HepG2 (cell line): ENCODE data around the gene FAM120B. TPM values are rescaled to one million over a fixed set of nuclear protein-coding genes. Genes with fewer than 3 reads are reported as not detected.

Source experiments
- ATAC-seq: fragments of 200-7000 bp; cut with Tn5 transposase; 3 replicates; pipeline ENCODE4 v1.9.1; 2020; ENCODE audit warnings: mild to moderate bottlenecking, moderate library complexity
- BruUV-seq: library from RNA; stranded (reverse); fragments of 400-500 nt; replicated peaks from 2 replicates; lab custom pipeline; 2021; lab: Mats Ljungman, UMichigan
- CTCF ChIA-PET: fragments of 300-600 bp; formaldehyde crosslinking; extraction: SDS; loops from one replicate; lab custom pipeline; 2021; ENCODE audit warnings: low total read pairs, inconsistent platforms, low intra/inter-chr PET ratio; lab: Yijun Ruan, JAX
- POLR2A ChIA-PET: fragments of 350-600 bp; sonication (Branson Sonifier 250); formaldehyde crosslinking; loops from one replicate; lab custom pipeline; 2020; ENCODE audit warnings: antibody characterized with exemption, inconsistent platforms; lab: Yijun Ruan, JAX
- DNase-seq: peaks from one replicate; pipeline ENCODE4 v3.0.0-alpha.2; 2015; ENCODE audit warnings: low spot score
- FAIRE-seq: peaks from 3 replicates; lab custom pipeline; 2011; peaks lifted over from hg19 to GRCh38; lab: Jason Lieb, UNC
- H2AFZ ChIP-seq: one replicate; pipeline ENCODE4 v1.6.1; 2011; ENCODE audit warnings: low read length, inconsistent platforms
- H3K27ac ChIP-seq: fragments of 300-600 bp; 3 replicates; pipeline ENCODE4 v1.8.0; 2011; ENCODE audit warnings: mixed run types, mild to moderate bottlenecking, mixed read lengths, low read length, inconsistent platforms; ENCODE audit not compliant: insufficient read depth; ENCODE audit errors: extremely low read length
- H3K27me3 ChIP-seq, 2 experiments: fragments of 200-600 bp in 1 of 2; 2 replicates in 1 of 2; 3 replicates in 1 of 2; pipeline versions ENCODE4 v1.6.0 to v1.8.0; 2011; ENCODE audit warnings: low read length in 2 of 2, mild to moderate bottlenecking in 2 of 2, moderate library complexity in 2 of 2, inconsistent platforms in 1 of 2; ENCODE audit not compliant: insufficient read depth in 2 of 2, control insufficient read depth in 1 of 2
- H3K36me3 ChIP-seq, 2 experiments: fragments of 200-600 bp in 1 of 2; replicated peaks in 1 of 2; 2 replicates in 1 of 2; 3 replicates in 1 of 2; pipeline versions ENCODE4 v1.5.1 to v1.8.0; 2011; ENCODE audit warnings: low read length in 2 of 2, inconsistent platforms in 1 of 2; ENCODE audit not compliant: insufficient read depth in 2 of 2, control insufficient read depth in 1 of 2
- H3K4me1 ChIP-seq: 2 replicates; pipeline ENCODE4 v1.5.1; 2012; ENCODE audit warnings: low read length, inconsistent platforms; ENCODE audit not compliant: insufficient read depth
- H3K4me2 ChIP-seq: 2 replicates; pipeline ENCODE4 v1.6.0; 2011; ENCODE audit warnings: low read depth, low read length, inconsistent platforms
- H3K4me3 ChIP-seq, 3 experiments: fragments of 200-600 bp in 1 of 3; sonication (generic), shearing (Covaris generic) in 1 of 3; replicated peaks in 1 of 3; 2 replicates each; pipeline ENCODE4 v1.5.1; 2011 to 2016; ENCODE audit warnings: low read length in 3 of 3, inconsistent platforms in 2 of 3, low read depth in 2 of 3, mild to moderate bottlenecking in 2 of 3, control low read depth in 1 of 3, mixed read lengths in 1 of 3; ENCODE audit not compliant: insufficient read depth in 1 of 3
- H3K79me2 ChIP-seq: one replicate; pipeline ENCODE4 v1.6.1; 2011; ENCODE audit warnings: low read length, inconsistent platforms; ENCODE audit not compliant: insufficient read depth
- H3K9ac ChIP-seq: 2 replicates; pipeline ENCODE4 v1.6.0; 2011; ENCODE audit warnings: mild to moderate bottlenecking, low read depth, low read length, inconsistent platforms; ENCODE audit not compliant: insufficient read depth
- H3K9me3 ChIP-seq: 2 replicates; pipeline ENCODE4 v1.5.1; 2012; ENCODE audit warnings: mild to moderate bottlenecking, low read length
- H4K20me1 ChIP-seq: 2 replicates; pipeline ENCODE4 v1.6.0; 2011; ENCODE audit warnings: inconsistent platforms, mild to moderate bottlenecking, low read length, moderate library complexity; ENCODE audit not compliant: insufficient read depth
- BCL3 ChIP-seq: sonication (generic); formaldehyde crosslinking; IDR thresholded peaks from 2 replicates; pipeline ENCODE4 v1.5.1; 2020; ENCODE audit warnings: mild to moderate bottlenecking, missing genetic modification reagents, moderate library complexity
- GATAD2A ChIP-seq: IDR thresholded peaks from 2 replicates; pipeline ENCODE4 v1.6.1; 2016
- HDAC1 ChIP-seq: sonication (generic); formaldehyde crosslinking; IDR thresholded peaks from 2 replicates; pipeline ENCODE4 v1.5.1; 2020; ENCODE audit warnings: mild to moderate bottlenecking, missing genetic modification reagents
- JDP2 ChIP-seq: sonication (generic); formaldehyde crosslinking; IDR thresholded peaks from 2 replicates; pipeline ENCODE4 v1.8.1; 2022; ENCODE audit warnings: missing genetic modification reagents, borderline replicate concordance
- SUZ12 ChIP-seq: fragments of 150-350 bp; IDR thresholded peaks from 2 replicates; pipeline ENCODE4 v1.6.1; 2014; ENCODE audit warnings: low read depth, low read length
- ZFP90 ChIP-seq: sonication (generic); formaldehyde crosslinking; IDR thresholded peaks from 2 replicates; pipeline ENCODE4 v1.8.0; 2022; ENCODE audit warnings: missing genetic modification reagents, mild to moderate bottlenecking, inconsistent platforms, borderline replicate concordance
- ZKSCAN5 ChIP-seq: sonication (generic); formaldehyde crosslinking; IDR thresholded peaks from 2 replicates; pipeline ENCODE4 v1.5.1; 2020; ENCODE audit warnings: mild to moderate bottlenecking, missing genetic modification reagents
- ZNF276 ChIP-seq: sonication (generic); formaldehyde crosslinking; IDR thresholded peaks from 2 replicates; pipeline ENCODE4 v1.4.0; 2020; ENCODE audit warnings: mild to moderate bottlenecking, low read depth, missing genetic modification reagents
- ZNF382 ChIP-seq: sonication (generic); formaldehyde crosslinking; IDR thresholded peaks from 2 replicates; pipeline ENCODE4 v1.5.0; 2020; ENCODE audit warnings: missing genetic modification reagents, mild to moderate bottlenecking, borderline replicate concordance
- ZNF720 ChIP-seq: sonication (generic); formaldehyde crosslinking; IDR thresholded peaks from 2 replicates; pipeline ENCODE4 v1.4.0; 2020; ENCODE audit warnings: missing genetic modification reagents
- WGBS: methylation state at CpG from one replicate; pipeline ENCODE4 v1.1.6; 2017; ENCODE audit warnings: low lambda C conversion rate; 5-methylcytosine and 5-hydroxymethylcytosine counted together
- in situ Hi-C: cut with HindIII; loops from 2 replicates; pipeline ENCODE4 v1.10.0; 2017; ENCODE audit warnings: low pct_unique_long_range_greater_than_20kb; ENCODE audit not compliant: extremely low pct_ligation_motif_present
- intact Hi-C: fragments of 100-400 bp; cut with micrococcal nuclease; formaldehyde crosslinking; loops from one replicate; pipeline ENCODE4 v1.10.0; 2022; ENCODE audit not compliant: unreplicated experiment
- polyA plus RNA-seq, 8 experiments: library from polyadenylated mRNA; depleted of rRNA in 3 of 8; stranded (reverse) in 7 of 8; unstranded in 1 of 8; fragments of >200 nt; fragmentation: Illumina TruSeq in 4 of 8; extraction: Trizol in 4 of 8; gene quantifications; 2 replicates each; pipeline versions ENCODE4 v1.2.1 to v1.2.3, GENCODE V29; 2011 to 2016; ENCODE audit warnings: low read depth in 4 of 8, missing spikeins in 1 of 8, mixed read lengths in 1 of 8; ENCODE audit not compliant: insufficient read depth in 1 of 8
- total RNA-seq, 5 experiments: library from RNA; depleted of rRNA; stranded (reverse); fragments of >200 nt; fragmentation: Illumina TruSeq; extraction: Trizol; gene quantifications; 2 replicates each; pipeline ENCODE4 v1.2.3, GENCODE V29; 2016; ENCODE audit warnings: low read depth in 1 of 5
- TF ChIP-seq, protein P1 (sequence below): sonication (generic); formaldehyde crosslinking; IDR thresholded peaks from 2 replicates; pipeline ENCODE4 v1.4.0; 2020; ENCODE audit warnings: mild to moderate bottlenecking, missing genetic modification reagents
- TF ChIP-seq, protein P2 (sequence below): sonication (generic); formaldehyde crosslinking; IDR thresholded peaks from 2 replicates; pipeline ENCODE4 v1.4.0; 2020; ENCODE audit warnings: missing genetic modification reagents

FAM120B gene
- total and polyA plus RNA-seq, 2 of the 13 experiments (the other 11 are each of a cell fraction or from before 2014, with no cell fraction given) = 9.2 to 10.7 TPM

DNA sequence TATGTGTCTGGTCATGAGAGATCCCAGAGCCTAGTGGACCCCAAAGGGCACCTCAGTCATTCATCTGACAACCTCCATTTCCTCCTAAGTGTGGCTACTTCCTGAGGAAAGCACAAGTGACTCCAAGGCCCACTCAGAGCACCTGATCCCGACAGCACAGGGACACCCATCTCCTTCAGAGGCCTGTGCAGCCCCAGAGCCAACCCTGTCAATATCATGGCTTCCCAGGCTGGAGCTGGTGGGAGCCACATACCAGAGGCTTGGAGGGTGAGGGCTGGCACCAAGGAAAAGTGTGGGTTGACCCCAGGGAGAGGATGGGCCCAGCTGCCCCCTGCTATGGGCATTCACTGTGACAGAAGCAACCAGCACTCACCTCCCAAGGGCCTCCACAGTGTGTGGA, 129.2 kb downstream of the FAM120B start:
- CTCF ChIA-PET = no interaction called here
- Histone ChIP-seq H3K4me1 (peaks cover 29% of the 10 kb centered on the region), H3K4me2 (no peak overlapping the region), H3K27ac (no peak overlapping the region), H2AFZ (no peak overlapping the region), H3K4me3 (no peak overlapping the region), H3K36me3 (no peaks in the 10 kb centered on the region), H3K9me3 (peaks cover 8% of the 10 kb centered on the region), H4K20me1 (no peaks in the 10 kb centered on the region), H3K9ac (no peak overlapping the region), H3K27me3 (peaks cover 9 to 63% of the 10 kb centered on the region in 2 experiments; a peak in 4 of 5 replicates), H3K79me2 (no peaks in the 10 kb centered on the region)
- POLR2A ChIA-PET = no interaction called here
- ATAC-seq (no peak), FAIRE-seq (no peak), DNase-seq (no peak)
- intact Hi-C loops = no loop called here
- in situ Hi-C loops = no loop called here
- WGBS = 0% methylated on average over 1 of the region's 1 CpG
- TF ChIP-seq HDAC1 (CRISPR knock-in tag) = no peak
- no peak for TF ChIP-seq SUZ12
- no peak for TF ChIP-seq JDP2
- TF ChIP-seq ZKSCAN5 = no peak
- BruUV-seq = no TSS peak

DNA sequence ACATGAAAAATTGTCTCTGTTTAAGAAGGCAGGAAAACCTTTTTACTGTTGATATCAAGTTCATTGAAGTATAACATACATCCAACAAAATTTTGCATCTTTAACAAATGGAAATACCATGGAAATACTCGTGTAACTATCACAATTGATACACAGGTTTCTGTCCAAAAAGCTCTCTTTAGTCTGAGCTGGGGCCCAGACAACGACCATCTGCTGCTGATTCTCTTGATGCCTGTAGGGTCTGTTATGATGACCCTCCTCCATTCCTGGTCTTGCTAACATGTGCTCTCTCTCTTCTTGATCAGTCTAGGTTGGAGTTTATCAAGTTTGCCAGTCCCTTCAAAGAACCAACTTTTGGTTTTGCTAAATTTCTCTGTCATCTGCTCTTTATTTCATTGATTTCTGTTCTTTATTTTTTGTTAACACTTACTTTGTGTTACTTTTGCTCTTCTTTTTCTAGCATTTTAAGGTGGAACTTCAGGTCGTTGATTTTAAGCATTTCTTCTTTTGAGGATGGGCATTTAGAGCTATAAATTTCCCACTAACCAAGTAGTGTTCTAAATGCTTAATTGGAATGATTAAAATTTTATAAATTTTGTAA, 129.8 kb downstream of the FAM120B start:
- ATAC-seq (no peak), DNase-seq (no peak), FAIRE-seq (no peak)
- Histone ChIP-seq H3K4me2 (no peak overlapping the region), H3K4me3 (no peak overlapping the region), H3K79me2 (no peaks in the 10 kb centered on the region), H3K4me1 (peaks cover 29% of the 10 kb centered on the region), H3K9ac (no peak overlapping the region), H3K36me3 (no peaks in the 10 kb centered on the region), H3K27ac (no peak overlapping the region), H2AFZ (no peak overlapping the region), H3K9me3 (peaks cover 8% of the 10 kb centered on the region), H4K20me1 (no peaks in the 10 kb centered on the region), H3K27me3 (peaks cover 9 to 65% of the 10 kb centered on the region in 2 experiments; a peak in 4 of 5 replicates)
- in situ Hi-C loops = no loop called here
- intact Hi-C loops = no loop called here
- ChIA-PET POLR2A (no interaction called here), CTCF (no interaction called here)
- no peak for TF ChIP-seq ZFP90
- TF ChIP-seq ZNF276 (CRISPR knock-in tag) = no peak
- TF ChIP-seq, protein P1, sequence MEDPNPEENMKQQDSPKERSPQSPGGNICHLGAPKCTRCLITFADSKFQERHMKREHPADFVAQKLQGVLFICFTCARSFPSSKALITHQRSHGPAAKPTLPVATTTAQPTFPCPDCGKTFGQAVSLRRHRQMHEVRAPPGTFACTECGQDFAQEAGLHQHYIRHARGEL (CRISPR knock-in tag) = no peak
- no peak for TF ChIP-seq ZNF720
- TF ChIP-seq, protein P2, sequence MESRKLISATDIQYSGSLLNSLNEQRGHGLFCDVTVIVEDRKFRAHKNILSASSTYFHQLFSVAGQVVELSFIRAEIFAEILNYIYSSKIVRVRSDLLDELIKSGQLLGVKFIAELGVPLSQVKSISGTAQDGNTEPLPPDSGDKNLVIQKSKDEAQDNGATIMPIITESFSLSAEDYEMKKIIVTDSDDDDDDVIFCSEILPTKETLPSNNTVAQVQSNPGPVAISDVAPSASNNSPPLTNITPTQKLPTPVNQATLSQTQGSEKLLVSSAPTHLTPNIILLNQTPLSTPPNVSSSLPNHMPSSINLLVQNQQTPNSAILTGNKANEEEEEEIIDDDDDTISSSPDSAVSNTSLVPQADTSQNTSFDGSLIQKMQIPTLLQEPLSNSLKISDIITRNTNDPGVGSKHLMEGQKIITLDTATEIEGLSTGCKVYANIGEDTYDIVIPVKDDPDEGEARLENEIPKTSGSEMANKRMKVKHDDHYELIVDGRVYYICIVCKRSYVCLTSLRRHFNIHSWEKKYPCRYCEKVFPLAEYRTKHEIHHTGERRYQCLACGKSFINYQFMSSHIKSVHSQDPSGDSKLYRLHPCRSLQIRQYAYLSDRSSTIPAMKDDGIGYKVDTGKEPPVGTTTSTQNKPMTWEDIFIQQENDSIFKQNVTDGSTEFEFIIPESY (CRISPR knock-in tag) = no peak
- no peak for TF ChIP-seq GATAD2A (CRISPR knock-in tag)
- peak; percentile 85; the same call in 1 of the 2 replicates for TF ChIP-seq ZNF382 (CRISPR knock-in tag)
- no peak for TF ChIP-seq BCL3 (CRISPR knock-in tag)
- WGBS = 2% methylated on average over 3 of the region's 3 CpGs
- no TSS peak for BruUV-seq
